K562 (cell line): ENCODE measurements around the gene IRF5. TPM values are rescaled to one million over a fixed set of nuclear protein-coding genes. Genes with fewer than 3 reads are reported as not detected.

Experiments used
- ATAC-seq: fragments of 200-7000 bp; cut with Tn5 transposase; 3 replicates; pipeline ENCODE4 v1.9.1; 2020; ENCODE audit warnings: moderate library complexity
- BruUV-seq: library from RNA; stranded (reverse); fragments of 400-500 nt; replicated peaks from 2 replicates; lab custom pipeline; 2021; lab: Mats Ljungman, UMichigan
- CTCF ChIA-PET: fragments of 300-600 bp; formaldehyde crosslinking; extraction: SDS; loops from one replicate; lab custom pipeline; 2021; ENCODE audit warnings: low intra/inter-chr PET ratio; lab: Yijun Ruan, JAX
- POLR2A ChIA-PET: fragments of 300-600, 350-650 bp; sonication (Branson Sonifier 250); formaldehyde crosslinking; extraction: SDS; loops from one replicate; lab custom pipeline; 2021; ENCODE audit warnings: antibody characterized with exemption, inconsistent platforms; lab: Yijun Ruan, JAX
- DNase-seq, 4 experiments: peaks; one replicate each; pipeline versions ENCODE4 v3.0.0 to v3.0.0-alpha.2; 2011 to 2018; ENCODE audit warnings: low spot score in 3 of 4, mixed read lengths in 3 of 4; ENCODE audit errors: extremely low read depth in 1 of 4
- FAIRE-seq: peaks from 2 replicates; lab custom pipeline; 2011; peaks lifted over from hg19 to GRCh38; lab: Jason Lieb, UNC
- H2AFZ ChIP-seq: 2 replicates; pipeline ENCODE4 v1.6.0; 2011; ENCODE audit warnings: low read depth, low read length, control low read depth, inconsistent platforms
- H3K27ac ChIP-seq: fragments of 200-600 bp; 3 replicates; pipeline ENCODE4 v1.8.0; 2011; ENCODE audit warnings: low read depth, mild to moderate bottlenecking, control low read depth, inconsistent platforms, low read length, moderate library complexity, mixed read lengths; ENCODE audit errors: extremely low read depth
- H3K27me3 ChIP-seq, 2 experiments: fragments of 300-600 bp in 1 of 2; 2 replicates in 1 of 2; 3 replicates in 1 of 2; pipeline versions ENCODE4 v1.6.0 to v1.8.0; 2011; ENCODE audit warnings: inconsistent platforms in 2 of 2, low read length in 2 of 2, mild to moderate bottlenecking in 1 of 2, mixed read lengths in 1 of 2, moderate library complexity in 1 of 2; ENCODE audit not compliant: control insufficient read depth in 2 of 2, insufficient read depth in 2 of 2
- H3K36me3 ChIP-seq: fragments of 300-600 bp; 3 replicates; pipeline ENCODE4 v1.8.0; 2011; ENCODE audit warnings: mild to moderate bottlenecking, low read length, inconsistent platforms; ENCODE audit not compliant: control insufficient read depth, insufficient read depth
- H3K4me1 ChIP-seq, 2 experiments: fragments of 200-600 bp in 1 of 2; replicated peaks in 1 of 2; 2 replicates in 1 of 2; 3 replicates in 1 of 2; pipeline versions ENCODE4 v1.5.1 to v1.8.0; 2011; ENCODE audit warnings: inconsistent platforms in 2 of 2, low read length in 2 of 2, mild to moderate bottlenecking in 1 of 2, mixed read lengths in 1 of 2, moderate library complexity in 1 of 2; ENCODE audit not compliant: control insufficient read depth in 2 of 2, insufficient read depth in 2 of 2
- H3K4me2 ChIP-seq: 2 replicates; pipeline ENCODE4 v1.6.1; 2011; ENCODE audit warnings: low read length, control low read depth, inconsistent platforms, mixed read lengths; ENCODE audit not compliant: insufficient read depth
- H3K4me3 ChIP-seq: fragments of 200-600 bp; sonication (generic), shearing (Covaris generic); 2 replicates; pipeline ENCODE4 v1.5.1; 2016; ENCODE audit warnings: control low read depth, inconsistent platforms
- H3K79me2 ChIP-seq: fragments of 200-600 bp; 3 replicates; pipeline ENCODE4 v1.8.0; 2011; ENCODE audit warnings: low read length, inconsistent platforms; ENCODE audit not compliant: control insufficient read depth, insufficient read depth
- H3K9ac ChIP-seq, 2 experiments: 2 replicates each; pipeline versions ENCODE4 v1.6.0 to v1.6.1; 2011; ENCODE audit warnings: low read depth in 2 of 2, low read length in 2 of 2, control low read depth in 1 of 2, inconsistent platforms in 1 of 2, mild to moderate bottlenecking in 1 of 2, mixed read lengths in 1 of 2; ENCODE audit not compliant: insufficient read depth in 1 of 2
- H3K9me1 ChIP-seq: one replicate; pipeline ENCODE4 v1.6.0; 2011; ENCODE audit warnings: inconsistent platforms, mild to moderate bottlenecking, low read length, moderate library complexity; ENCODE audit not compliant: control insufficient read depth, insufficient read depth
- H3K9me3 ChIP-seq: replicated peaks from 2 replicates; pipeline ENCODE4 v1.5.1; 2011; ENCODE audit warnings: low read depth, low read length, inconsistent platforms; ENCODE audit not compliant: control insufficient read depth, insufficient read depth
- H4K20me1 ChIP-seq: replicated peaks from 2 replicates; pipeline ENCODE4 v1.6.1; 2011; ENCODE audit warnings: low read length, inconsistent platforms, mixed read lengths; ENCODE audit not compliant: control insufficient read depth, insufficient read depth
- CAMTA2 ChIP-seq: fragments of 250-450 bp; sonication (Bioruptor Pico); conservative IDR thresholded peaks from 2 replicates; pipeline ENCODE4 v1.5.1; 2022
- MTA2 ChIP-seq: fragments of 450-650 bp; IDR thresholded peaks from 2 replicates; pipeline ENCODE4 v1.6.1; 2016; ENCODE audit warnings: low read depth
- RB1 ChIP-seq: fragments of 450-650 bp; IDR thresholded peaks from 2 replicates; pipeline ENCODE4 v1.6.1; 2017; ENCODE audit warnings: low read depth, mild to moderate bottlenecking
- ZNF224 ChIP-seq: sonication (generic); formaldehyde crosslinking; IDR thresholded peaks from 2 replicates; pipeline ENCODE4 v1.8.0; 2022; ENCODE audit warnings: mild to moderate bottlenecking, missing genetic modification reagents
- WGBS: fragments of 100-300 bp; shearing (Covaris generic); methylation state at CpG from one replicate; pipeline ENCODE4 v1.1.6; 2016; ENCODE audit warnings: low coverage, mixed read lengths; ENCODE audit not compliant: insufficient coverage; ENCODE audit errors: missing lambda C conversion rate; 5-methylcytosine and 5-hydroxymethylcytosine counted together
- in situ Hi-C: fragments of 300-500 bp; cut with MboI; formaldehyde crosslinking; loops from 4 replicates; pipeline ENCODE4 v1.15.0; 2018; ENCODE audit warnings: inconsistent platforms, mixed read lengths
- intact Hi-C: fragments of 100-400 bp; cut with micrococcal nuclease; formaldehyde crosslinking; loops from 2 replicates; pipeline ENCODE4 v1.14.2; 2022
- polyA plus RNA-seq, 8 experiments: library from polyadenylated mRNA; depleted of rRNA in 4 of 8; stranded (reverse) in 5 of 8; unstranded in 3 of 8; fragments of >200 nt; fragmentation: Nextera tagmentation in 2 of 8; fragmentation: Illumina TruSeq in 1 of 8; extraction: Ambion mirVana in 2 of 8; extraction: Trizol in 1 of 8; gene quantifications; 2 replicates each; pipeline versions ENCODE4 v1.2.1 to v1.2.3, GENCODE V29; 2011 to 2014; ENCODE audit warnings: inconsistent platforms in 1 of 8, missing spikeins in 1 of 8
- total RNA-seq, 7 experiments: library from RNA; depleted of rRNA in 6 of 7; stranded (reverse); fragments of >200 nt in 6 of 7; fragmentation: Illumina TruSeq in 2 of 7; extraction: Trizol in 2 of 7; gene quantifications; 2 replicates each; pipeline versions ENCODE4 v1.2.1 to v1.2.3, GENCODE V29; 2011 to 2021; ENCODE audit warnings: low replicate concordance in 1 of 7
- TF ChIP-seq, protein P1 (sequence below): fragments of 450-650 bp; conservative IDR thresholded peaks from 2 replicates; pipeline ENCODE4 v1.6.1; 2016; ENCODE audit warnings: missing genetic modification characterization, low read depth, mild to moderate bottlenecking, missing compliant biosample characterization, moderate library complexity
- TF ChIP-seq, protein P2 (sequence below): fragments of 200-800 bp; sonication (Bioruptor generic); IDR thresholded peaks from 2 replicates; pipeline ENCODE4 v1.6.1; 2017; ENCODE audit warnings: missing genetic modification characterization, missing compliant biosample characterization

IRF5 gene
- total and polyA plus RNA-seq, 9 of the 15 experiments (the other 6 are each of a cell fraction or from before 2014, with no cell fraction given), result 0.04 TPM; not detected in 8

DNA sequence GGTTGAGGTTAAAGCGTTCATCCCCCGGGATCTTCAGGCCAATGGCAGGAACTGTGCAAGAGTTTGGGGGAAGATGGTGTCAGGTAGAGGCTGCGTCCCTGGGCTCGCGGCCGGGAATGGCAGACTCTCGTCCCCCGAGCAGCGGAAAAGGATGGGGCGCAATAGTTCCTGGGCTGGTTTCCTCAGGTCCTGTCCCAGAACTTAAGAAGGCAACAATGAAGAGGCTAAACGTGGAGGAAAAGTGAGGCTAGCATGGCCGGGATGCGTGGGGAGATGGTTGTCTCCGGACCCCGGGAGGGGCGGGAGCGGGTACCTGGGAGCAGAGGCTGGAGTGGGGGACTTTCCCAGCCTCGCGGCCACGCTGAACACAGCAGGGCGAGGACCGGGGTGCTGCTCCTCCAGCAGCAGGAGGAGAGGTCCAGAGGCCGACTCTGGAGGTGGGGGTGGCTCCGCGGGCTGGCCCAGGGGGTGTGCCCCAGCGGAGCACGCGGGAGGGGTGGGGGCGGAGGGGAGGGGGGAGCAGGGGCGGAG lies 882 bp downstream of the IRF5 start:
- Histone ChIP-seq H3K27ac (no peak overlapping the region), H3K36me3 (no peaks in the 10 kb centered on the region), H3K9ac (no peak overlapping the region), H2AFZ (no peak overlapping the region), H3K4me1 (peaks cover 0 to 31% of the 10 kb centered on the region in 2 experiments; a peak in 2 of 5 replicates), H4K20me1 (peaks cover 10% of the 10 kb centered on the region), H3K4me3 (no peak overlapping the region), H3K9me1 (no peaks in the 10 kb centered on the region), H3K4me2 (no peak overlapping the region), H3K79me2 (no peaks in the 10 kb centered on the region)
- WGBS, result 13% methylated on average over 22 of the region's 30 CpGs
- DNase-seq, result peak in 2 of 4 experiments; percentile 62 to 64
- FAIRE-seq, result no peak
- POLR2A ChIA-PET, result interaction anchor here (1.0 to 1.8 kb wide), 2 partner anchors 10 to 15 kb away, joined by 3 to 8 read pairs; no protein-coding TSS in a partner anchor
- CTCF ChIA-PET, result no interaction called here
- in situ Hi-C loops, result no loop called here
- no TSS peak for BruUV-seq
- intact Hi-C loops, result no loop called here
- TF ChIP-seq MTA2 (no peak), CAMTA2 (CRISPR knock-in tag) (no peak), ZNF224 (CRISPR knock-in tag) (no peak), RB1 (no peak)
- TF ChIP-seq, protein P1, sequence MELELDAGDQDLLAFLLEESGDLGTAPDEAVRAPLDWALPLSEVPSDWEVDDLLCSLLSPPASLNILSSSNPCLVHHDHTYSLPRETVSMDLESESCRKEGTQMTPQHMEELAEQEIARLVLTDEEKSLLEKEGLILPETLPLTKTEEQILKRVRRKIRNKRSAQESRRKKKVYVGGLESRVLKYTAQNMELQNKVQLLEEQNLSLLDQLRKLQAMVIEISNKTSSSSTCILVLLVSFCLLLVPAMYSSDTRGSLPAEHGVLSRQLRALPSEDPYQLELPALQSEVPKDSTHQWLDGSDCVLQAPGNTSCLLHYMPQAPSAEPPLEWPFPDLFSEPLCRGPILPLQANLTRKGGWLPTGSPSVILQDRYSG (tag), result no peak
- TF ChIP-seq, protein P2, sequence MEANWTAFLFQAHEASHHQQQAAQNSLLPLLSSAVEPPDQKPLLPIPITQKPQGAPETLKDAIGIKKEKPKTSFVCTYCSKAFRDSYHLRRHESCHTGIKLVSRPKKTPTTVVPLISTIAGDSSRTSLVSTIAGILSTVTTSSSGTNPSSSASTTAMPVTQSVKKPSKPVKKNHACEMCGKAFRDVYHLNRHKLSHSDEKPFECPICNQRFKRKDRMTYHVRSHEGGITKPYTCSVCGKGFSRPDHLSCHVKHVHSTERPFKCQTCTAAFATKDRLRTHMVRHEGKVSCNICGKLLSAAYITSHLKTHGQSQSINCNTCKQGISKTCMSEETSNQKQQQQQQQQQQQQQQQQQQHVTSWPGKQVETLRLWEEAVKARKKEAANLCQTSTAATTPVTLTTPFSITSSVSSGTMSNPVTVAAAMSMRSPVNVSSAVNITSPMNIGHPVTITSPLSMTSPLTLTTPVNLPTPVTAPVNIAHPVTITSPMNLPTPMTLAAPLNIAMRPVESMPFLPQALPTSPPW (CRISPR knock-in tag), result 0 out of 2 replicates have a peak, but pooled peaks have one; percentile 16
- TF ChIP-seq, all 486 proteins: peak for 1
- ATAC-seq, result no peak
- H3K9me3 ChIP-seq, result no peaks in the 10 kb centered on the region
- peaks cover 64 to 82% of the 10 kb centered on the region in 2 experiments for H3K27me3 ChIP-seq
